ENCODE results near the gene HIVEP3.
A peak's percentile ranks its signal among the peaks of the same experiment; 100 is the strongest.

Gene HIVEP3

GRCh38 chr1:41809692-41810091 is 109.0 kb downstream of the HIVEP3 start:
- H4K20me1 ChIP-seq (ENCODE audit: insufficient read depth, low read length, poor library complexity, severe bottlenecking): no peaks in the 10 kb centered on the region
- H3K27me3 ChIP-seq (ENCODE audit: insufficient read depth, low read length, poor library complexity, severe bottlenecking): no peaks in the 10 kb centered on the region
- no peak overlapping the region for H3K4me3 ChIP-seq (ENCODE audit: low read length, poor library complexity, severe bottlenecking)
- peaks cover 16% of the 10 kb centered on the region for H3K4me1 ChIP-seq (ENCODE audit: insufficient read depth, low read length, poor library complexity, severe bottlenecking)
- no peaks in the 10 kb centered on the region for H3K79me2 ChIP-seq (ENCODE audit: insufficient read depth, low read length)
- TF ChIP-seq EZH2phosphoT487 (IDR thresholded peaks at IDR 0.05; ENCODE audit: borderline replicate concordance) (no peak), CTCF (conservative IDR thresholded peaks at IDR 0.05; ENCODE audit: low read length) (no peak)
- no peak overlapping the region for H3K4me2 ChIP-seq (ENCODE audit: low read depth, low read length, poor library complexity, severe bottlenecking)
- H3K9me2 ChIP-seq (replicated peaks; ENCODE audit: low read depth, low read length): no peaks in the 10 kb centered on the region
- no peak overlapping the region for H2AFZ ChIP-seq (ENCODE audit: low read length)
- H3K9ac ChIP-seq (ENCODE audit: low read depth, low read length, poor library complexity, severe bottlenecking): no peak overlapping the region
- no peaks in the 10 kb centered on the region for H3F3A ChIP-seq (ENCODE audit: low read depth)
- no peaks in the 10 kb centered on the region for H3K9me3 ChIP-seq (ENCODE audit: insufficient read depth, low read depth, low read length)
- no peaks in the 10 kb centered on the region for H3K36me3 ChIP-seq (ENCODE audit: insufficient read depth, low read length)

GRCh38 chr1:41807390-41807789 is 111.3 kb downstream of the HIVEP3 start:
- no peaks in the 10 kb centered on the region for H4K20me1 ChIP-seq (ENCODE audit: insufficient read depth, low read length, poor library complexity, severe bottlenecking)
- H2AFZ ChIP-seq (ENCODE audit: low read length): no peak overlapping the region
- peak overlapping the region; percentile 33 for H3K4me2 ChIP-seq (ENCODE audit: low read depth, low read length, poor library complexity, severe bottlenecking)
- H3K4me3 ChIP-seq (ENCODE audit: low read length, poor library complexity, severe bottlenecking): no peak overlapping the region
- no peaks in the 10 kb centered on the region for H3K79me2 ChIP-seq (ENCODE audit: insufficient read depth, low read length)
- H3K9me3 ChIP-seq (ENCODE audit: insufficient read depth, low read depth, low read length): no peaks in the 10 kb centered on the region
- no peaks in the 10 kb centered on the region for H3K36me3 ChIP-seq (ENCODE audit: insufficient read depth, low read length)
- no peaks in the 10 kb centered on the region for H3K9me2 ChIP-seq (replicated peaks; ENCODE audit: low read depth, low read length)
- H3K4me1 ChIP-seq (ENCODE audit: insufficient read depth, low read length, poor library complexity, severe bottlenecking): peaks cover 38% of the 10 kb centered on the region
- no peak for TF ChIP-seq EZH2phosphoT487 (IDR thresholded peaks at IDR 0.05; ENCODE audit: borderline replicate concordance)
- no peak overlapping the region for H3K9ac ChIP-seq (ENCODE audit: low read depth, low read length, poor library complexity, severe bottlenecking)
- no peaks in the 10 kb centered on the region for H3K27me3 ChIP-seq (ENCODE audit: insufficient read depth, low read length, poor library complexity, severe bottlenecking)
- H3F3A ChIP-seq (ENCODE audit: low read depth): no peaks in the 10 kb centered on the region

- H3K9ac ChIP-seq (ENCODE audit: low read depth, low read length, poor library complexity, severe bottlenecking): no peak overlapping the region
- H2AFZ ChIP-seq (ENCODE audit: low read length): no peak overlapping the region
- peak overlapping the region; percentile 33 for H3K4me2 ChIP-seq (ENCODE audit: low read depth, low read length, poor library complexity, severe bottlenecking)
These were observed 112.1 kb downstream of the HIVEP3 start for GRCh38 chr1:41806472-41807155.

More at GRCh38 chr1:41806472-41807155, 112.1 kb downstream of the HIVEP3 start:
- no peaks in the 10 kb centered on the region for H3K27me3 ChIP-seq (ENCODE audit: insufficient read depth, low read length, poor library complexity, severe bottlenecking)
- peaks cover 42% of the 10 kb centered on the region for H3K4me1 ChIP-seq (ENCODE audit: insufficient read depth, low read length, poor library complexity, severe bottlenecking)
- no peaks in the 10 kb centered on the region for H3K9me3 ChIP-seq (ENCODE audit: insufficient read depth, low read depth, low read length)
- TF ChIP-seq EZH2phosphoT487 (IDR thresholded peaks at IDR 0.05; ENCODE audit: borderline replicate concordance): no peak
- no peak for TF ChIP-seq CTCF (conservative IDR thresholded peaks at IDR 0.05; ENCODE audit: low read length)
- H3K36me3 ChIP-seq (ENCODE audit: insufficient read depth, low read length): no peaks in the 10 kb centered on the region
- no peaks in the 10 kb centered on the region for H4K20me1 ChIP-seq (ENCODE audit: insufficient read depth, low read length, poor library complexity, severe bottlenecking)
- no peak overlapping the region for H3K4me3 ChIP-seq (ENCODE audit: low read length, poor library complexity, severe bottlenecking)
- H3F3A ChIP-seq (ENCODE audit: low read depth): no peaks in the 10 kb centered on the region
- no peaks in the 10 kb centered on the region for H3K9me2 ChIP-seq (replicated peaks; ENCODE audit: low read depth, low read length)
- no peaks in the 10 kb centered on the region for H3K79me2 ChIP-seq (ENCODE audit: insufficient read depth, low read length)

Data from Loucy (cell line).